NCI-H345 treated with DMSO at 0.1 percent for 48 hours (cell line): ENCODE data around the gene SHROOM2.

Experiments
- DNase-seq: peaks from one replicate; lab custom pipeline; 2025; ENCODE audit not compliant: unreplicated experiment; lab: John Stamatoyannopoulos, UW

The SHROOM2 gene

DNA sequence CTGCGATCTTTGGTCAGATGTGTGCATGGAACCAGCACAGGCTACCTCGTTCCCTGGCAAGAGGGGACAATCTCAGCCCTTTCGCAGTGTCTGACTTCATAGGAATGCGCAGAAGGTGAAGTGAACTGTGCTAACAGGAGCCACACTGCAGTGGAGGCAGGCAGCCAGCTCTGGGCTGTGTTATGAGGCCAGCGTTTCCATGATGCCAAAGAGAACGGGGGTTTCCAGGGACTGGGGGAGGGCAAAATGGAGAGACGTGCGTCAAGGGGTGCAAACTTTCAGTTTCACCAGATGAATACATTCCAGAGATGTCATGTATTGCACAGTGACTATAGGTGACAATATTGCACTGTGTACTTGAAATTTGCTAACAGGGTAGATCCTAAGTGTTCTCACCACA is 211.3 kb downstream of the SHROOM2 start:
- DNase-seq, result no peak
